GM06990 (cell line): ENCODE data around the gene TBX15.

Source experiments
- DNase-seq: peaks from one replicate; pipeline ENCODE4 v3.0.0-alpha.2; 2011; ENCODE audit not compliant: insufficient read length; ENCODE audit errors: extremely low read depth
- H3K27me3 ChIP-seq: replicated peaks from 2 replicates; pipeline ENCODE4 v1.6.0; 2011; ENCODE audit warnings: low read length; ENCODE audit not compliant: control insufficient read depth, insufficient read depth
- H3K36me3 ChIP-seq: 2 replicates; pipeline ENCODE4 v1.5.1; 2011; ENCODE audit warnings: low read length; ENCODE audit not compliant: control insufficient read depth, insufficient read depth
- H3K4me3 ChIP-seq: replicated peaks from 2 replicates; pipeline ENCODE4 v1.5.1; 2011; ENCODE audit warnings: low read depth, mild to moderate bottlenecking, control low read depth, low read length
- TF ChIP-seq, protein P1 (sequence below): IDR thresholded peaks from 2 replicates; pipeline ENCODE4 v1.5.1; 2011; ENCODE audit warnings: low read length, control low read depth, mild to moderate bottlenecking, inconsistent platforms; ENCODE audit not compliant: insufficient read depth, poor library complexity, severe bottlenecking

TBX15 gene

DNA sequence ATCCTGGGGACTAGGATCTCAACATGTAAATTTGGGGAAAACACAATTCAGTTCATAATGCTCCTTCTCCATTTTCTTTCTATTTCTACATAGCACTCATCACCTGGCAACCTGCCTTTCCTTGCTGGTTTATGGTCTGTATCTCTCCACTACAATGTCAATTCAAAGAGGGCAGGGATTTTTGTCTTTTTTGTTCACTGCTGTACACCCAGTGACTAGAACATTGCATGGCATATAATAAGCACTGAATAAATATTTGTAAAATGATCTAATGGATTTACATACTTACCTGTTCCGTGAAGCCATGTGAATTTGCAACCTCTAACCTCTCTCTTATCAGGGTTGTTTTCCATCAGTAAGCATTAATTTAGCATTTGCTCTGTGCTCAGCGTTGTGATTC is 27.4 kb upstream of the TBX15 start:
- no peaks in the 10 kb centered on the region for H3K27me3 ChIP-seq
- no peak overlapping the region for H3K4me3 ChIP-seq
- H3K36me3 ChIP-seq = no peaks in the 10 kb centered on the region
- DNase-seq = no peak
- TF ChIP-seq, protein P1, sequence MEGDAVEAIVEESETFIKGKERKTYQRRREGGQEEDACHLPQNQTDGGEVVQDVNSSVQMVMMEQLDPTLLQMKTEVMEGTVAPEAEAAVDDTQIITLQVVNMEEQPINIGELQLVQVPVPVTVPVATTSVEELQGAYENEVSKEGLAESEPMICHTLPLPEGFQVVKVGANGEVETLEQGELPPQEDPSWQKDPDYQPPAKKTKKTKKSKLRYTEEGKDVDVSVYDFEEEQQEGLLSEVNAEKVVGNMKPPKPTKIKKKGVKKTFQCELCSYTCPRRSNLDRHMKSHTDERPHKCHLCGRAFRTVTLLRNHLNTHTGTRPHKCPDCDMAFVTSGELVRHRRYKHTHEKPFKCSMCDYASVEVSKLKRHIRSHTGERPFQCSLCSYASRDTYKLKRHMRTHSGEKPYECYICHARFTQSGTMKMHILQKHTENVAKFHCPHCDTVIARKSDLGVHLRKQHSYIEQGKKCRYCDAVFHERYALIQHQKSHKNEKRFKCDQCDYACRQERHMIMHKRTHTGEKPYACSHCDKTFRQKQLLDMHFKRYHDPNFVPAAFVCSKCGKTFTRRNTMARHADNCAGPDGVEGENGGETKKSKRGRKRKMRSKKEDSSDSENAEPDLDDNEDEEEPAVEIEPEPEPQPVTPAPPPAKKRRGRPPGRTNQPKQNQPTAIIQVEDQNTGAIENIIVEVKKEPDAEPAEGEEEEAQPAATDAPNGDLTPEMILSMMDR = no peak

DNA sequence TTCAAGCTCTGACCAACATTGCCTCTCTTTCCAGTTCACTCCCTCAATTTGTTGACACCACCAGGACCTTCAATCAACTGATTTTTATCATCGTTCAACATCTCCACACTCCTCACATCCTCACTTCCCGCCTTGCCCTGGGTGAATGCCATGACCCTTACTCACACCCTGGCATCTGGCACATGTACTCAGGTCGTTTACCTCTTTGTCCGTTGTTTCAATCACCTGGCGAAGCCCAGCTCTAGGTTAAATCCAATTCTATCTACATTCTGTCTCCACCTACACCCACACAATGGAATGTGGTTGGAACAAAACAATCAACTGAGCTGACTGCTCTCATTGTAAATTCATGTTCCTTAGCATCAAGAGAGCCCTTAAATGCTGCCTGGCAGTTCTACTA is 24.2 kb upstream of the TBX15 start:
- Histone ChIP-seq H3K4me3 (no peak overlapping the region), H3K27me3 (no peaks in the 10 kb centered on the region), H3K36me3 (no peaks in the 10 kb centered on the region)
- DNase-seq = no peak
- TF ChIP-seq, protein P1 = no peak

DNA sequence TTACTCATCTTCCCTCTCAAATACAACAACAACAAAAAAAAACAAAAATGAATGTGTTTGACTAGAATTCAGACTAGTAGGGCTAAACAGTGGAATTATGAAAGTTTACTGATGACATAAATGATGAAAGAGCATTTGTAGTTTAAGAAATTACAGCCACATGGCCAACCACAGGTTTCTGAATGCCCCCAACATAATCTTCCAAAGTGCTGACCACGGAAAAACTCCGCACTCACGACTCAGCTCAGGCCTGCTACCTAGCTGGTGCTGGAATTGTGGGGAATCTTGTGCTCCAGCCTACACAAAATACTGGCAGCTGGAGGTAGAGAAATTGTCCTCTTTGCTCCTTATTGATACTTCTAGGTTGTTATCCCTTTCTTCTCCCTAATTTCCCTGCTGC is 23.6 kb upstream of the TBX15 start:
- no peak for DNase-seq
- Histone ChIP-seq H3K4me3 (no peak overlapping the region), H3K36me3 (no peaks in the 10 kb centered on the region), H3K27me3 (no peaks in the 10 kb centered on the region; the same call in 1 of the 2 replicates)
- TF ChIP-seq, protein P1 = no peak

DNA sequence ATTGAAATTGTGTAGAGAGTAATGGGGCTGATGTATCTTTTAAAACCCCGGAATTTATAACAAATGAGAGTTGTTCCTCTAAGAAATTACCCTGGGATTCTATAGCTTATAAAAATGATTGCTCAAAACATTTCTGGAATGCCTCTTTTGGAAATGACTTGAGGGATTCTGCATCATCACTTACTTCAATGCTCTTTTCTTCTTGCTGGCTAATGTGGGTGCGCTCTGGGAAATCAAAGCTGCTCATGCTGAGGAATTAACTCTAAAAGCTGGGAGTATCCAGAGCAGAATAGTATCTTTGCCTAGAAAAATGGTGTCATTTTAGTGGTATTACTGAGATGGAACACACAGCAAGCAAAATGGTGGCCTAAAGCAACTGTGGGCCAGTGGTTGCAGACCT is 23.0 kb upstream of the TBX15 start:
- TF ChIP-seq, protein P1 = no peak
- no peak overlapping the region for H3K4me3 ChIP-seq

DNA sequence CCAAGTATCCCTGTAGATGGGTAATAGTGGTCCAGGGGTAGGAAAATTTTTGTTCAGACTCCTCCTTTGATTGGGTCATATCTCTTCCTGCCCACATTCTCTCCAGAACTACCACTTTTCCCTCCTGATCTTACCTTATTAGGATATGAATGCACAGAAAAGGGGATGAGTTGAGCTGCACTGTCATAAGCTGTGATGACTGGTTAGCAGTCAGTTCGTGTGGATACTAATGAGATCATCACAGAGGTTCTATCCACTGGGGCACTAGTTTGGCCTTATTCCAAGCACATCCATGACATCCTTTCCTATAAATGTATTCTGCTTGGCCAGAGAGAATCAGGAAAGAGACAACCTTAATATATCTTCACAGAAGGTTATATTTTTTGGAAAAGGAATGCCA is 22.1 kb upstream of the TBX15 start:
- no peak for DNase-seq
- Histone ChIP-seq H3K27me3 (no peaks in the 10 kb centered on the region; the same call in 1 of the 2 replicates), H3K36me3 (no peaks in the 10 kb centered on the region), H3K4me3 (no peak overlapping the region)
- TF ChIP-seq, protein P1 = no peak

More for the DNA sequence above, 23.0 kb upstream of the TBX15 start:
- no peaks in the 10 kb centered on the region; the same call in 1 of the 2 replicates for H3K27me3 ChIP-seq
- no peaks in the 10 kb centered on the region for H3K36me3 ChIP-seq
- no peak for DNase-seq

DNA sequence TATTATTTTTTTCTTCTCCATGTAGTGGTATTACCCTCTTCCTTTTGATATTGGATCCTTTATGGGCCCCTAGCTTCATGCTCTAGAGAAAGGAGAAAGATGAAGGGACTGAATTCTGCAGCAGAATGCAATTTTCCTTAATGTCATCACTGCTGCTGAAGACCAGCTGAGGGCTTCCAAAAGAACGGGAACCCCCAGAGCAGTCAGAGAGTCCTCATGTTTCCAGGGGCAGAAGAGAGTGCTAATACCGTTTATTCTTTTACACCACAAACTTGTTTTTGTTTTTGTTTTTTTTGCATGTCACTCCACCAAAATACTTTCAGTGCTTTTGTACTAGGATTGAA is 21.1 kb upstream of the TBX15 start:
- TF ChIP-seq, protein P1 = no peak
- Histone ChIP-seq H3K4me3 (no peak overlapping the region), H3K36me3 (no peaks in the 10 kb centered on the region), H3K27me3 (peaks cover 2% of the 10 kb centered on the region)
- DNase-seq = no peak
